OCI-LY3 (cell line): ENCODE results near the gene ZFYVE28.

Experiments used
- H2AFZ ChIP-seq: fragments of 200-600, 300-600 bp; shearing (Covaris generic); 2 replicates; pipeline ENCODE4 v1.6.0; 2014; ENCODE audit warnings: antibody characterized with exemption, low read depth, low read length
- H3K27ac ChIP-seq: fragments of 200-600, 300-600 bp; sonication (generic); 2 replicates; pipeline ENCODE4 v1.5.1; 2014; ENCODE audit warnings: mild to moderate bottlenecking, low read length, moderate library complexity, mixed read lengths
- H3K27me3 ChIP-seq: fragments of 200-600, 300-600 bp; sonication (generic); 2 replicates; pipeline ENCODE4 v1.6.1; 2014; ENCODE audit warnings: low read depth, low read length, mixed read lengths
- H3K36me3 ChIP-seq: fragments of 200-600, 300-600 bp; sonication (generic); replicated peaks from 2 replicates; pipeline ENCODE3; 2014; ENCODE audit warnings: low read depth, low read length, mixed read lengths
- H3K4me1 ChIP-seq: fragments of 300-600, 200-600 bp; sonication (generic); 2 replicates; pipeline ENCODE4 v1.6.1; 2014; ENCODE audit warnings: low read length, mixed read lengths
- H3K4me2 ChIP-seq: fragments of 200-600, 300-600 bp; sonication (generic); 2 replicates; pipeline ENCODE4 v1.6.1; 2014; ENCODE audit warnings: low read length, mixed read lengths
- H3K4me3 ChIP-seq: fragments of 300-600, 200-600 bp; sonication (generic); 2 replicates; pipeline ENCODE4 v1.5.1; 2014; ENCODE audit warnings: antibody characterized with exemption, mild to moderate bottlenecking, low read length, moderate library complexity
- H3K79me2 ChIP-seq: fragments of 300-600, 200-600 bp; shearing (Covaris generic); 2 replicates; pipeline ENCODE4 v1.6.1; 2014; ENCODE audit warnings: mild to moderate bottlenecking, low read length, mixed read lengths
- H3K9ac ChIP-seq: fragments of 300-600, 200-600 bp; shearing (Covaris generic); 2 replicates; pipeline ENCODE4 v1.6.0; 2014; ENCODE audit warnings: mild to moderate bottlenecking, low read length, moderate library complexity
- H3K9me3 ChIP-seq: fragments of 200-600, 300-600 bp; shearing (Covaris generic); 2 replicates; pipeline ENCODE4 v1.6.1; 2014; ENCODE audit warnings: low read length, mixed read lengths; ENCODE audit not compliant: insufficient read depth
- H4K20me1 ChIP-seq: fragments of 200-600, 300-600 bp; sonication (generic); 2 replicates; pipeline ENCODE4 v1.6.1; 2016; ENCODE audit warnings: low read length, mixed read lengths; ENCODE audit not compliant: insufficient read depth
- CTCF ChIP-seq: fragments of 200-600, 300-600 bp; sonication (generic); IDR thresholded peaks from 2 replicates; pipeline ENCODE4 v1.5.1; 2014; ENCODE audit warnings: antibody characterized with exemption, low read length, low read depth
- EZH2phosphoT487 ChIP-seq: fragments of 200-600 bp; shearing (Covaris generic); IDR thresholded peaks from 2 replicates; pipeline ENCODE4 v1.6.1; 2018; ENCODE audit warnings: antibody characterized with exemption, mixed run types, low read depth

Gene ZFYVE28

GRCh38 chr4:2371765-2372487 is 46.5 kb downstream of the ZFYVE28 start:
- no peaks in the 10 kb centered on the region for H3K79me2 ChIP-seq
- H3K4me1 ChIP-seq = no peaks in the 10 kb centered on the region
- no peak for TF ChIP-seq EZH2phosphoT487
- TF ChIP-seq CTCF = no peak
- H3K4me2 ChIP-seq = no peak overlapping the region
- no peak overlapping the region for H3K27ac ChIP-seq
- no peaks in the 10 kb centered on the region for H4K20me1 ChIP-seq
- H3K9ac ChIP-seq = no peak overlapping the region
- H3K9me3 ChIP-seq = no peaks in the 10 kb centered on the region
- no peak overlapping the region for H3K4me3 ChIP-seq
- no peaks in the 10 kb centered on the region for H3K27me3 ChIP-seq
- H3K36me3 ChIP-seq = no peaks in the 10 kb centered on the region
- no peak overlapping the region for H2AFZ ChIP-seq

- Histone ChIP-seq H3K4me1 (no peaks in the 10 kb centered on the region), H2AFZ (no peak overlapping the region), H3K79me2 (no peaks in the 10 kb centered on the region), H3K4me2 (no peak overlapping the region), H3K9me3 (no peaks in the 10 kb centered on the region), H3K27ac (no peak overlapping the region), H4K20me1 (no peaks in the 10 kb centered on the region), H3K36me3 (no peaks in the 10 kb centered on the region), H3K9ac (no peak overlapping the region), H3K4me3 (no peak overlapping the region), H3K27me3 (0 out of 2 replicates have a peak, but pooled peaks cover 3% of the 10 kb centered on the region)
- TF ChIP-seq CTCF (no peak), EZH2phosphoT487 (no peak)
Observed at GRCh38 chr4:2370597-2371320, 47.7 kb downstream of the ZFYVE28 start.

GRCh38 chr4:2368746-2369437 is 49.6 kb downstream of the ZFYVE28 start:
- no peaks in the 10 kb centered on the region for H3K36me3 ChIP-seq
- H3K9me3 ChIP-seq = no peaks in the 10 kb centered on the region
- H4K20me1 ChIP-seq = no peaks in the 10 kb centered on the region
- TF ChIP-seq EZH2phosphoT487 (no peak), CTCF (no peak)
- H2AFZ ChIP-seq = no peak overlapping the region
- no peak overlapping the region for H3K4me2 ChIP-seq
- no peak overlapping the region for H3K27ac ChIP-seq
- no peak overlapping the region for H3K4me3 ChIP-seq
- H3K79me2 ChIP-seq = no peaks in the 10 kb centered on the region
- H3K27me3 ChIP-seq = 0 out of 2 replicates have a peak, but pooled peaks cover 3% of the 10 kb centered on the region
- no peak overlapping the region for H3K9ac ChIP-seq
- no peaks in the 10 kb centered on the region for H3K4me1 ChIP-seq

- Histone ChIP-seq H3K27me3 (0 out of 2 replicates have a peak, but pooled peaks cover 3% of the 10 kb centered on the region), H3K36me3 (no peaks in the 10 kb centered on the region), H3K9ac (no peak overlapping the region), H3K4me1 (no peaks in the 10 kb centered on the region), H3K4me2 (no peak overlapping the region), H4K20me1 (no peaks in the 10 kb centered on the region), H3K9me3 (no peaks in the 10 kb centered on the region), H2AFZ (no peak overlapping the region), H3K4me3 (no peak overlapping the region), H3K79me2 (no peaks in the 10 kb centered on the region), H3K27ac (no peak overlapping the region)
- TF ChIP-seq CTCF = no peak
- TF ChIP-seq EZH2phosphoT487 = no peak
Observed at GRCh38 chr4:2367626-2368025, 50.8 kb downstream of the ZFYVE28 start.
